ENCODE results near the gene RABEPK.
"Not testable (repeated sequence)": the region's sequence is repeated elsewhere in the genome, so short reads cannot be mapped to it uniquely, and the experiment has no call there.

The RABEPK gene

GRCh38 chr9:125202846-125203618, 2.7 kb downstream of the RABEPK start:
- DNase-seq, result peak; percentile 29 to 69

- DNase-seq, result no peak
These were observed 4.1 kb downstream of the RABEPK start for GRCh38 chr9:125204477-125204876.

GRCh38 chr9:125214186-125214585, 13.8 kb downstream of the RABEPK start:
- no peak for DNase-seq

GRCh38 chr9:125218621-125219020, 18.3 kb downstream of the RABEPK start:
- DNase-seq, result no peak

- DNase-seq, result not testable (repeated sequence)
These were observed 24.5 kb downstream of the RABEPK start for GRCh38 chr9:125224858-125225257.

- DNase-seq, result no peak
These were observed 27.4 kb downstream of the RABEPK start for GRCh38 chr9:125227761-125228160.

- no peak for DNase-seq
These were observed 33.3 kb downstream of the RABEPK start for GRCh38 chr9:125233678-125234077.

- not testable (repeated sequence) for DNase-seq
These were observed 33.8 kb downstream of the RABEPK start for GRCh38 chr9:125234099-125234498.

- DNase-seq, result no peak
These were observed 35.6 kb downstream of the RABEPK start for GRCh38 chr9:125235804-125236519.

GRCh38 chr9:125236520-125237159, 36.3 kb downstream of the RABEPK start:
- DNase-seq, result not testable (repeated sequence)

- DNase-seq, result no peak
These were observed 38.0 kb downstream of the RABEPK start for GRCh38 chr9:125238127-125238914.

GRCh38 chr9:125238915-125239446, 38.6 kb downstream of the RABEPK start:
- DNase-seq, result no peak

- DNase-seq, result no peak
These were observed 39.6 kb downstream of the RABEPK start for GRCh38 chr9:125239631-125240597.

GRCh38 chr9:125240649-125240999, 40.3 kb downstream of the RABEPK start:
- no peak for DNase-seq

- peak; percentile 94 to 97 for DNase-seq
These were observed 40.9 kb downstream of the RABEPK start, which contains the start of gene HSPA5 for GRCh38 chr9:125241000-125241862. TSS of gene HSPA5 (minus strand) at chr9:125241343. CDS start at chr9:125241126, 217 bp downstream.

GRCh38 chr9:125241863-125242739, 41.8 kb downstream of the RABEPK start:
- DNase-seq, result peak in 1 of 2 experiments; percentile 41

GRCh38 chr9:125243792-125244260, 43.5 kb downstream of the RABEPK start:
- DNase-seq, result no peak

GRCh38 chr9:125246261-125246667, 45.9 kb downstream of the RABEPK start:
- no peak for DNase-seq

GRCh38 chr9:125254231-125254630, 53.9 kb downstream of the RABEPK start:
- no peak for DNase-seq

Measured in NCI-H446 (cell line).